K562 (cell line): ENCODE measurements around the gene SYNGR1. TPM values are rescaled to one million over a fixed set of nuclear protein-coding genes. Genes with fewer than 3 reads are reported as not detected.
A peak's percentile ranks its signal among the peaks of the same experiment; 100 is the strongest.

Source experiments
- CBFA2T3 ChIP-seq: fragments of 450-650 bp; IDR thresholded peaks from 2 replicates; pipeline ENCODE4 v1.6.1; 2017
- CTCF ChIP-seq, 3 experiments: IDR thresholded peaks in 2 of 3; conservative IDR thresholded peaks in 1 of 3; 2 replicates each; pipeline ENCODE4 v1.5.1; 2011 to 2012; ENCODE audit warnings: low read length in 3 of 3, mild to moderate bottlenecking in 3 of 3, control low read depth in 2 of 3, improper control_type of control experiment in 1 of 3, inconsistent platforms in 1 of 3, low read depth in 1 of 3, mixed read lengths in 1 of 3, moderate library complexity in 1 of 3; ENCODE audit not compliant: insufficient read depth in 2 of 3
- E2F4 ChIP-seq: sonication (generic); formaldehyde crosslinking; IDR thresholded peaks from 2 replicates; pipeline ENCODE4 v1.8.0; 2022; ENCODE audit warnings: mild to moderate bottlenecking, low read depth, missing genetic modification reagents
- ELK1 ChIP-seq: sonication (generic); formaldehyde crosslinking; IDR thresholded peaks from 2 replicates; pipeline ENCODE4 v1.8.1; 2022; ENCODE audit warnings: missing genetic modification reagents
- HDAC6 ChIP-seq: IDR thresholded peaks from 2 replicates; pipeline ENCODE4 v1.6.1; 2012; ENCODE audit warnings: low read depth, mild to moderate bottlenecking, control low read depth, inconsistent platforms, low read length, moderate library complexity
- MEIS2 ChIP-seq: fragments of 450-650 bp; IDR thresholded peaks from 2 replicates; pipeline ENCODE4 v1.6.1; 2014; ENCODE audit warnings: mild to moderate bottlenecking; ENCODE audit not compliant: partially characterized antibody
- MLLT1 ChIP-seq, 2 experiments: fragments of 450-650 bp; IDR thresholded peaks; 2 replicates each; pipeline ENCODE4 v1.6.1; 2016
- POLR2A ChIP-seq: fragments of 450-650 bp; conservative IDR thresholded peaks from 2 replicates; pipeline ENCODE4 v1.6.1; 2016
- POLR2G ChIP-seq: fragments of 200-400 bp; formaldehyde crosslinking; IDR thresholded peaks from 2 replicates; pipeline ENCODE4 v1.6.1; 2017; ENCODE audit warnings: low read depth, mild to moderate bottlenecking, antibody characterized with exemption, low read length, moderate library complexity
- REST ChIP-seq, 2 experiments: fragments of 450-650 bp; formaldehyde crosslinking in 1 of 2; IDR thresholded peaks; 2 replicates each; pipeline versions ENCODE4 v1.4.0 to v1.6.1; 2014 to 2020; ENCODE audit warnings: mild to moderate bottlenecking in 2 of 2, borderline replicate concordance in 1 of 2, low read depth in 1 of 2
- TRIM24 ChIP-seq, 2 experiments: fragments of 450-650 bp; IDR thresholded peaks; 2 replicates each; pipeline ENCODE4 v1.6.1; 2016
- polyA plus RNA-seq, 8 experiments: library from polyadenylated mRNA; depleted of rRNA in 4 of 8; stranded (reverse) in 5 of 8; unstranded in 3 of 8; fragments of >200 nt; fragmentation: Nextera tagmentation in 2 of 8; fragmentation: Illumina TruSeq in 1 of 8; extraction: Ambion mirVana in 2 of 8; extraction: Trizol in 1 of 8; gene quantifications; 2 replicates each; pipeline versions ENCODE4 v1.2.1 to v1.2.3, GENCODE V29; 2011 to 2014; ENCODE audit warnings: inconsistent platforms in 1 of 8, missing spikeins in 1 of 8
- total RNA-seq, 7 experiments: library from RNA; depleted of rRNA in 6 of 7; stranded (reverse); fragments of >200 nt in 6 of 7; fragmentation: Illumina TruSeq in 2 of 7; extraction: Trizol in 2 of 7; gene quantifications; 2 replicates each; pipeline versions ENCODE4 v1.2.1 to v1.2.3, GENCODE V29; 2011 to 2021; ENCODE audit warnings: low replicate concordance in 1 of 7

SYNGR1 gene
- total and polyA plus RNA-seq, 9 of the 15 experiments (the other 6 are each of a cell fraction or from before 2014, with no cell fraction given) = 1.8 to 15.9 (median 5.5) TPM

- TF ChIP-seq REST (IDR thresholded peaks at IDR 0.05; ENCODE audit: borderline replicate concordance) (no peak), REST (CRISPR knock-in tag; IDR thresholded peaks at IDR 0.05; ENCODE audit: low read depth) (no peak), MEIS2 (no peak), POLR2G (peak; percentile 51; the same call in 1 of the 2 replicates), E2F4 (CRISPR knock-in tag) (no peak), CTCF (IDR thresholded peaks at IDR 0.05 in 2 of 3, conservative IDR thresholded peaks at IDR 0.05 in 1 of 3; ENCODE audit: insufficient read depth in 2 of 3, low read depth in 1 of 3, low read length in 3 of 3) (0 out of 6 replicates have a peak, but pooled peaks of 2 of the 3 experiments have one; percentile 4 to 25), POLR2A (peak; percentile 17), TRIM24 (IDR thresholded peaks at IDR 0.05) (no peak), CBFA2T3 (no peak), MLLT1 (IDR thresholded peaks at IDR 0.05) (no peak), HDAC6 (no peak), ELK1 (CRISPR knock-in tag) (no peak)
Observed at GRCh38 chr22:39314251-39314971, 35.4 kb upstream of the SYNGR1 start (continued).
